Central memory CD4-positive, alpha-beta T cell (primary cell): Measurements from ENCODE around the gene SOX11.
"Not testable (repeated sequence)": the region's sequence is repeated elsewhere in the genome, so short reads cannot be mapped to it uniquely, and the experiment has no call there.

ENCODE experiments used
- DNase-seq: peaks from one replicate; pipeline ENCODE4 v3.0.0; 2022
- total RNA-seq, 3 experiments: gene quantifications; one replicate each; lab custom pipeline; 2026; lab: John Stamatoyannopoulos, UW

The SOX11 gene
- total RNA-seq = 0 to 0.19 (median 0) reads per million in 3 experiments

- DNase-seq = no peak
Observed at GRCh38 chr2:5691985-5692529, at the start of gene SOX11. Gene SOX11, plus strand, starts transcription at chr2:5692384. Its CDS starts 338 bp downstream, at chr2:5692722.

- DNase-seq = not testable (repeated sequence)
Observed at GRCh38 chr2:5652734-5653133, 39.5 kb upstream of the SOX11 start.

- not testable (repeated sequence) for DNase-seq
Observed at GRCh38 chr2:5653756-5654155, 38.4 kb upstream of the SOX11 start.

DNA sequence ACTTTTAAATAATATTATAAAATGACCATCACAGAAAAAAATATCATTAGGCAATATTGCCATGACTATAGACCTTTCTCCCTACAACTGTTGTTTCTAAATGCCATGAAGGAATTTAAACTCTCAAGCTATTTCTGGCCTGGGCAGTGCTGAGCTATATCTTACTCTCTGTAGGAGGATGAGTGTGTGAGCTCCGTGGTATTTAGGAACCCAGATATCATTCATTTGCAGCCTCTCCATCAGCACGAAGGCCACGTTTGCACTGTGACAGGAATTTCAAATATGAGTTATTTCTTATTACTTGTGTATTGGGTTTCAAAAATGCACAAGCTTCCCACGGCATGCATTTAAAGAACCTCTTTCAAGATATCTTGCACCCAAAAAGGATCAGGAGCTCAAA lies 35.0 kb upstream of the SOX11 start:
- DNase-seq = no peak

- no peak for DNase-seq
Observed at GRCh38 chr2:5660591-5660990, 31.6 kb upstream of the SOX11 start.

GRCh38 chr2:5661362-5661761 lies 30.8 kb upstream of the SOX11 start:
- no peak for DNase-seq

DNA sequence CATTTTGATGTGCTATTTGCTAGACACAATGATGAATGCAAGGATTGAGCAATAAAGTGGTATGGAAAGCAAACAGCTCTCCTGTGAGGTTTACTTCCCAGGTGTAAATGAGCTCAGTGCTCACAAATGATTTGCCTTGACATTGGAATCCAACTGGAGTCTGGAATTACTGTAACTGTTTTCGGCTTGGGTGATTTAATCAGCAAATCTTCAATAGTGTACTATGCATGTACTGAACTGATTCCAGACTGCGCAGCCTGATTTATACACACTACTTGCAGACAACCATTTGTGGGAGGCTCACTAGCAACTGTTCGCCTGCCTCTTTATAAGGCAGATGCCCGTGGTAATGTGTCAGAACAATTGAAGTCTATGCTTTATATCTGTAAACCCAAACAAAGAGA lies 27.9 kb upstream of the SOX11 start:
- DNase-seq = no peak

DNA sequence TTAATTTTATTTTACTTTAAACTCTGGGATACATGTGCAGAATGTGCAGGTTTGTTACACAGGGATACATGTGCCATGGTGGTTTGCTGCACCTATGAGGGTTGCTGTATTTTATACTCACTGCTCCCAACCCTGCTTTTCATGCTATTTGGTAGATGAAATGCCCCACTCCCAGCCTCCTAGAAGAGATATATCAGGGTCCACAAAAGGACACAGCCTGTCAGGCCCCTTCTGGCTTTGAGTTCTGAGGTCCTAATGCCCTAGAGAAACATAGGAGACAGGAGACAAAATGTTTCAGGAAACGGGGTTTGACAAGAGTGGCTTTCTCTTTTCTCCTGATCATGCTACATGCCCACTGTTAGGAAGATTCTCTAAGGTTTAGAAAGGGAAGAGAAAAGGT lies 27.1 kb upstream of the SOX11 start:
- DNase-seq = no peak

DNA sequence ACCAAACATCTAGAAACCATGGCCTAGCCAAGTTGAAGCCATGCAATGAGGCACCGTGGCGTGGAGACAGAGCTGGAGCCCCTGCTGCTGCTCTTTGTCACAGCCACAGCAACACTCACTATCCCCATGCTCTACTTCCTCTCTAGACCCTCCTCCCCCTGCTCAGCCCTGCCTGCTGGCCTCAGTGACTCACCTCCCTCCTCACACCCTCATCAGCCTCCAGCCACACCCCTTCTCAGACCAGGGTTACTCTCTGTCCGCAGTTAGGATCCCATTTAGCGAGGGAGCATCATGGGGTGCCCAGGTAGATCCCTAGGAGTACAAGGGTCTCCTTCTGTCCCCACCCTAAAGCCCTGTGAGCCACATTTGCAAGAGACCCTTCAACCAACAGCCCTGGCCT lies 25.4 kb upstream of the SOX11 start:
- DNase-seq = no peak

GRCh38 chr2:5667655-5668054 lies 24.5 kb upstream of the SOX11 start:
- DNase-seq = not testable (repeated sequence)

DNA sequence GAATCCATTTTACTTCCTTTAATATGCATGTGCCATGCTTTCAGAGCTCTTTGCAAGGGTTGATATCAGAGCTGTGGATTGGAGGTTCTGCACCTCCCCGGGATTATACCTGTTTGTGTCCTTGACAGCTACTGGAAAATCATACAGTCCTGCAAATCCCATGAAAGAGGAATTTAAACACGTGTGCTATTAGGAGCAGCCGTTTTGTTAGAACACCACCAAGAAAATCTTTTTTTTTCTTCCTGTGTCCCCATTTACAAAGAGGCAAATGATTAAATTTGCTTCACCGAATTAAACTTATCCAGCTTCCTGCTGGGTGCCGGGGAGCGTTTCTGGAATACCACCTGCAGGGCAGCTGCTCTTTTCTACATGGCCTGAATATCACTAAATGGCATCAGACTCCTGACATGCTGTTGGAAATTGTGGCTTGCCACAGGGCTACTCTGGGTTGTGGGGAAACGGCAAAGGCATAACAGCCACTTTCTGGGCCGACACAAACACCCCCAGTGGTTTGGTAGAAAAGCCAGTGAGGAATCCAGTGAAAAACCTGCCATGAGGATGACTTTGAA lies 23.4 kb upstream of the SOX11 start:
- no peak for DNase-seq

DNA sequence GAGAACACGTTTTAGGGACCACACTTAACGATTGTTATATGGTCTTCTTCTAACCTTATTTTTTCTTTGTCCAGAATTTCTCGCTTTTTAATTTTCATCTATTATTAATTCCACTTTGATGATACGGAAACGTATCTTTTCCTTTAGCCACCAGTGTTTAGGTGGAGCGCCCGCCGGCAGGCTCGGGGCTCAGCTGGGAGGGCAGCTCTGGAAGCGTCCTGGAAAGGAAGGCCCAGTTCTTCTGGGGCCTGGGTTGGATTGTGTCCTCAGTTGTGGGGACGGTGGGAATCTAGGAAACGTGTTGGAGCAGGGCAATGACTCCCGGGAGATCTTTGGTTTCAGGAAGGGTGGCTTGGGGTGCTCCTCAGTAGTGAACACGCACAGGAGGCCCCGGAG lies 19.4 kb upstream of the SOX11 start:
- DNase-seq = no peak

DNA sequence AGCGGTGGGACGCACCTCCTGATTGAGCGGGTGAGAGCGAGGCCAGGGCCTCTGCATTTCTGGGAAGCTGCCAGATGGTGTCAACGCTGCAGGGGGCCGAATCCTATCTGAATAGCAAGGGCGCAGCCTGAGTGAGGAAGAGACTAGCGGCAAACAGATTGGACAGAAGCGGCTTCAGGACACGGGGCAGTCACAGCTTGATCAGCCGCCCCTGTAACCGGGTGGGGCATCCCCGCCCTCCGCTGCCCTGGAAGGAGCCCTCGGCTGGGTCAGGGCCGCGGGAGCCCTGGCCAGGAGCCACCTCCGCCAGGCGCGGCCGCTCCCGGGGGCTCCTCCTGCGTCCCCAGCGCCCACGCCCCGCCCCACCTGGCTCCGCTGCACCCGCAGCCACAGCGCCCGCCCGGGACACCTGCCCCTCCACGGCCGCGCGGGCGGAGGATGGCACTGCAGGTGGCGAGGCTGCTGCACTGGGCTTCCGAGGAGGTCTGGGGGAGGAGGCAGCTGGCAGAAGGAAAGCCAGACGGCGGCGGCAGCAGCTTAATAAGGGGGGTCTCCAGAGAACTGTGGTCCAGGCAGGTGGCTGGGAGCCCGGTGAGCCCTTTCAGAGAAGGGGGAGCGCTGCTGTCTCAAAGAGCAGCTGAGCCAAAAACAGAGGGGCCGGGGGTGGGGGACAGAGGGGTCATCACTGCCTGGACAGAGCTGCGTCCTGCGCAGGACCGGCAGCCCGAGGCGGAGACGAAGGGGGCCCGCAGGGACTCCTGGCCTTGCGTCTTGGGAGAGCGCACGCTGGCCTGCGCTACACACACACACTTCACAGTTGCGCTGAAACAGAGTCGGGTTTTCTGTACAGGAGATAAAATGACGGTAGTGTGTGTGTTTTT lies 18.8 kb upstream of the SOX11 start:
- DNase-seq = no peak

DNA sequence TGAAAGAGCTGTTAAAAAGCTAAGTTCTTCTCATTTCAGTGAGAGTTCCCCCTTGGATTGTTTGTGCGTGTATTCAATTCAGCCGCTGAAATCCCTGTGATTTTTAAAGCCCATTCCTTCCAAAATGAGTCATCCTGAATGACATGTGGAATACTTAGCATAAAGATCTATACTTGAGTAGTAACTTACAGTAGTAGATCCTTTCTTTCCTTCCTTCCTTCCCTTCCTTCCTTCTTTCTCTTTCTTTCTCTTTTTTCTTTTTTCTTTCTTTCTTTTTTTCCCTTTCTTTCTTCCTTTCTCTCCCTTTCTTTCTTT lies 18.2 kb upstream of the SOX11 start:
- DNase-seq = no peak

- DNase-seq = no peak
Observed at GRCh38 chr2:5677133-5677532, 15.1 kb upstream of the SOX11 start.

- no peak for DNase-seq
Observed at GRCh38 chr2:5683471-5683870, 8.7 kb upstream of the SOX11 start.

GRCh38 chr2:5685225-5685624 lies 7.0 kb upstream of the SOX11 start:
- DNase-seq = no peak

DNA sequence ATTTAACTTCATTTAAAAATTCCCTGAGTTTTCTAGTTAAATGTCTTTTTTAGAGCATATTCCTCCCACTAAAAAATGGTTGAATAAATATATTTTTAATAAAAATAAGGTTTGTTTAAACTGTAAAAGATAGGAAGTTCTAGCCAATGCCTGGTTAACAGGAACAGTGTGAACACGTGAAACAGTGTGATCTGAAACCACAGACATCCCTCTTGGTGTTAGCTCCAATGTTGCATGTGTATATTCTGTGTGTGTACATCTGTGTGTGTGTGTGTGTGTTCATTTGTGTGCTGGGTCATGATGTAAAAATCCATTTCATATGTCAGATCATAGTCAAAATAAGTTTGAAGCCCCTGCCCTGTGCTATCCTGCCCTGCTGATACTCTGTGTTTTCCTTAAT lies 6.1 kb upstream of the SOX11 start:
- DNase-seq = no peak

- DNase-seq = no peak
Observed at GRCh38 chr2:5686536-5686935, 5.6 kb upstream of the SOX11 start.

GRCh38 chr2:5689750-5690149 lies 2.4 kb upstream of the SOX11 start:
- no peak for DNase-seq

DNA sequence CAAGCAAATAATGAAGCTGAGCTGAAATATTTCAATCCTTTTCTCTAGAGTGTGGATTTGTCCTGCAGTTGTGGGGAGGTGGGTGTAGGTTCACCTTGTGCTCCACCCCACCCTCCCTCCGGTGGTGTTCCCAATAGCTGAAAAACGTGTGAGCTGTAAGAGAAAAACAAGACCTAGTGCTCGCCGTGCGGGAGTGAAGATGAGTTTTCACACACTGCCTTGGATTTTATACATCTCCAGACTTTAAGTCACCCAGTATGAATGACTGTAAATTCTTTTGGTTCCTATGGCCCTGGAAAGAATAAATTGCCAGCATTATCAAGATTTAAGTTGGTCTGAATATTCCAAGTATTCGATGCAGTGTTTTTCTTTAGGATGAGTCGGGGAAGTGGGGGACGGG lies 1.9 kb upstream of the SOX11 start:
- DNase-seq = no peak

DNA sequence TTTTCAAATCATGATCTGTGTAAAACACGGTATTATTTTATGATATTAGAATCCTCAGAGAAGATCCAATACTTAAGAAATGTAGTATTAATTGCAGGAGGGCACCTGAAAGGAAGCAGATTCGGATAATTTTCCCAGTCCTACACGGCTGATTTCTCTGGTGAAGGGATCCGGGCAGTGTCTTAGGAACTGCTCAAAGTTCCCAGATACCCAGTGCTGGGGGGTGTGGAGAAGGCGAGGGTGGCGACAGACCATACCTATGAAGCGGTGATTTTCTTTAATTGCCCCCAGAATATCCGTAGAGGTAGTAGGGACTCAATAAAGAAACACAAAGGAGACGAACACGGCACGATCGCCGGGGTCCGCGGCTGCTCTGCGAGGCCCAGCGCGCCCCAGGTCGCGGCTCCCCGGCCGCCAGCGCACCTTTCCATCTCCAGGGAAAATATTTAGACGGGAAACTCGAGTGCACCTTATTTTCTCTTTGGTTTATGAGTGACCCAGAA lies 1.4 kb upstream of the SOX11 start:
- DNase-seq = no peak

DNA sequence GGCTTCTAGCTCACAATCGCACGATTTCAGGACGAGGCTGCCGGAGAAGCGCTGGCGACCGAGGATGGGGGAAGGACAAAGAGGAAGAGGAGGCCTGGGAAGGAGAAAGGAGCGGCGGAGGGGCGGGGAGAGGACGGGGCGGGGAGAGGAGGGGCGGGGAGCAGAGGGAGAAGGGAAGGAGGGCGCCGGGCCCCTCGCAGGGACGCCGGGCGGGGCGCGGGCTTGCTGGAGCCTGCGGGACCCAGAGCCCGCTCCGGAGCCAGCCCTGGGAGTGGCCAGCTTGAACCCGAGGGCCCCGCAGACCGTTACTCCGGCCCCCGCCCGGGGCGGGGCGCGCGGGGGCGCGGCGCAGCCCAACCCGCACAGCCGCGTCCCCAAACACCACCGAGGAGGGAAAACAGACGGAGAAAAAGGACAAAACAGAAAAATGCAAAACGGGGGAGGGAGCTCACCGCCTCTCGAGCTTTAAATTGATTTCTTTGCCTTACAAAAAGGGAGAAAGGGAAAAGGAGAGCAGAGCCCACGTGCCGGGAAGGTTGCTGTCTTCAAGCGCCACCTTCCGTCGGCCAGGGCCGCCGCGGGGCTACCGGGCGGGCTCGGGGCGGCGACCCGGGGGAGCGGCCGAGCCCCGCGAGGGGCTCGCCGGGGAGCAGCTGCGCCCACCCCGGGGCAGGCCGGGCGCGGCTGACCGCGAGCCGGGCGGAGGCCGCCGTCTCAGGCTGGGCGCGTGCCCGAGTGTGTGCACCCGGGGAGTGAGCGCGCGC lies 781 bp upstream of the SOX11 start:
- no peak for DNase-seq
